Endothelial cell of umbilical vein (primary cell): Measurements from ENCODE around the gene ZDHHC9. TPM values are rescaled to one million over a fixed set of nuclear protein-coding genes. Genes with fewer than 3 reads are reported as not detected.
"Not testable (repeated sequence)": the region's sequence is repeated elsewhere in the genome, so short reads cannot be mapped to it uniquely, and the experiment has no call there.

ENCODE experiments used
- BruUV-seq: library from RNA; stranded (reverse); fragments of 400-500 nt; replicated peaks from 2 replicates; lab custom pipeline; 2021; lab: Mats Ljungman, UMichigan
- CTCF ChIA-PET: fragments of 300-600, 350-600 bp; sonication (Branson Sonifier 250); formaldehyde crosslinking; loops from one replicate; lab custom pipeline; 2021; ENCODE audit warnings: antibody characterized with exemption, inconsistent platforms; lab: Charles Lee
- POLR2A ChIA-PET: fragments of 300-600, 350-600 bp; sonication (Branson Sonifier 250); formaldehyde crosslinking; loops from one replicate; lab custom pipeline; 2021; ENCODE audit warnings: antibody characterized with exemption, inconsistent platforms; lab: Charles Lee
- DNase-seq: peaks from one replicate; pipeline ENCODE4 v3.0.0-alpha.2; 2011; ENCODE audit warnings: low read depth, low spot score
- FAIRE-seq: peaks from 2 replicates; lab custom pipeline; 2011; peaks lifted over from hg19 to GRCh38; lab: Jason Lieb, UNC
- H2AFZ ChIP-seq: 2 replicates; pipeline ENCODE4 v1.6.0; 2012; ENCODE audit warnings: low read depth, low read length, control low read depth, inconsistent platforms
- H3K27ac ChIP-seq: 2 replicates; pipeline ENCODE4 v1.5.1; 2011; ENCODE audit warnings: low read depth, mild to moderate bottlenecking, control low read depth, low read length, moderate library complexity; ENCODE audit not compliant: insufficient read depth
- H3K27me3 ChIP-seq, 2 experiments: 2 replicates each; pipeline versions ENCODE4 v1.6.0 to v1.6.1; 2011; ENCODE audit warnings: low read length in 2 of 2, mixed read lengths in 1 of 2; ENCODE audit not compliant: control insufficient read depth in 2 of 2, insufficient read depth in 2 of 2
- H3K36me3 ChIP-seq, 2 experiments: 2 replicates in 1 of 2; 3 replicates in 1 of 2; pipeline ENCODE4 v1.5.1; 2011; ENCODE audit warnings: low read length in 2 of 2, mild to moderate bottlenecking in 1 of 2, moderate library complexity in 1 of 2; ENCODE audit not compliant: control insufficient read depth in 2 of 2, insufficient read depth in 2 of 2; ENCODE audit errors: extremely low read depth in 1 of 2
- H3K4me1 ChIP-seq: 3 replicates; pipeline ENCODE4 v1.5.1; 2011; ENCODE audit warnings: mild to moderate bottlenecking, low read length; ENCODE audit not compliant: control insufficient read depth, insufficient read depth; ENCODE audit errors: extremely low read depth
- H3K4me2 ChIP-seq: 2 replicates; pipeline ENCODE4 v1.6.1; 2011; ENCODE audit warnings: low read length, control low read depth, mixed read lengths; ENCODE audit not compliant: insufficient read depth
- H3K4me3 ChIP-seq, 3 experiments: fragments of 200-600 bp in 1 of 3; sonication (generic), shearing (Covaris generic) in 1 of 3; replicated peaks in 1 of 3; 2 replicates each; pipeline ENCODE4 v1.5.1; 2011 to 2016; ENCODE audit warnings: control low read depth in 3 of 3, low read length in 3 of 3, mild to moderate bottlenecking in 2 of 3, inconsistent platforms in 1 of 3, low read depth in 1 of 3, moderate library complexity in 1 of 3; ENCODE audit not compliant: insufficient read depth in 1 of 3
- H3K79me2 ChIP-seq: 2 replicates; pipeline ENCODE4 v1.6.0; 2012; ENCODE audit warnings: low read length, inconsistent platforms; ENCODE audit not compliant: control insufficient read depth, insufficient read depth
- H3K9ac ChIP-seq: replicated peaks from 2 replicates; pipeline ENCODE3; 2011; ENCODE audit warnings: low read length, control low read depth; ENCODE audit not compliant: insufficient read depth; ENCODE audit errors: extremely low read depth
- H3K9me1 ChIP-seq: replicated peaks from 3 replicates; pipeline ENCODE4 v1.6.0; 2011; ENCODE audit warnings: mild to moderate bottlenecking, low read length; ENCODE audit not compliant: control insufficient read depth, insufficient read depth; ENCODE audit errors: extremely low read depth
- H3K9me3 ChIP-seq: replicated peaks from 2 replicates; pipeline ENCODE4 v1.5.1; 2012; ENCODE audit warnings: low read length, inconsistent platforms; ENCODE audit not compliant: control insufficient read depth, insufficient read depth
- H4K20me1 ChIP-seq: replicated peaks from 2 replicates; pipeline ENCODE3; 2011; ENCODE audit warnings: mild to moderate bottlenecking, low read length; ENCODE audit not compliant: control insufficient read depth, insufficient read depth; ENCODE audit errors: extremely low read depth
- JUN ChIP-seq: IDR thresholded peaks from 2 replicates; pipeline ENCODE4 v1.6.1; 2011; ENCODE audit warnings: borderline replicate concordance, low read depth; ENCODE audit not compliant: insufficient read length, insufficient read depth
- dilution Hi-C: fragments of 300-500 bp; cut with MboI; formaldehyde crosslinking; loops from one replicate; pipeline ENCODE4 v1.15.0; 2019; ENCODE audit warnings: low sequenced_read_pairs; ENCODE audit not compliant: extremely low pct_ligation_motif_present
- intact Hi-C: fragments of 100-400 bp; cut with micrococcal nuclease; formaldehyde crosslinking; loops from one replicate; pipeline ENCODE4 v1.10.0; 2022
- polyA plus RNA-seq, 4 experiments: library from polyadenylated mRNA; depleted of rRNA in 3 of 4; stranded (reverse) in 3 of 4; unstranded in 1 of 4; fragments of >200 nt; gene quantifications; 2 replicates each; pipeline versions ENCODE4 v1.2.1 to v1.2.3, GENCODE V29; 2011 to 2012; ENCODE audit warnings: missing spikeins in 1 of 4
- total RNA-seq: library from RNA; stranded (reverse); gene quantifications from 2 replicates; pipeline ENCODE4 v1.2.3, GENCODE V29; 2021
- TF ChIP-seq, protein P1 (sequence below), 2 donors: IDR thresholded peaks; 1 replicate in 1 of 2; 2 replicates in 1 of 2; pipeline ENCODE4 v1.5.1; 2011; ENCODE audit warnings: low read length in 2 of 2, mild to moderate bottlenecking in 2 of 2, moderate library complexity in 2 of 2, control low read depth in 1 of 2, inconsistent platforms in 1 of 2, low read depth in 1 of 2; ENCODE audit not compliant: insufficient read depth in 1 of 2; ENCODE audit errors: extremely low read depth in 1 of 2

The ZDHHC9 gene
- total and polyA plus RNA-seq, 2 donors (not counting 3 experiments of a cell fraction or from before 2014, with no cell fraction given): 27.4 to 33.6 TPM

DNA sequence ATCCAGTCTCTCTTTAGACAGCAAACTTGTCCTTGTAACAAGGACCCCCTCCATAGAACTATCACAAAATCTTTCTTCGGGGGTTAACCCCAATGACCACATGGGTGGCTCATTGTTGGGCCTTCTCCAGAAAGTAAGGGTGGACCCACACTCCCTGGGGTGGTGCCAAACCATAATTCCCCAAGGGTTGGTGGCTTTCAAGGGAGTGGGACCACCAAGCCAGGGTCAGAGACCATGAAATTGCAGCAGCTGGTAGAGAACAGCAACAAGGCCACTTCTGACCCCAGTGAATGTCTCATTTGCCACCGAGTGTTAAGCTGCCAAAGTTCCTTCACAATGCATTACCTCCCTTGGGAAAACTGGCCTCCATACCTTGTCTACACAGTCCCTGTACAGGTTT, 28.8 kb upstream of the ZDHHC9 start:
- Histone ChIP-seq H3K27ac (no peak overlapping the region), H3K9ac (no peak overlapping the region), H3K9me1 (no peaks in the 10 kb centered on the region), H3K36me3 (no peaks in the 10 kb centered on the region), H3K4me3 (no peak overlapping the region), H3K27me3 (no peaks in the 10 kb centered on the region), H3K4me2 (no peak overlapping the region), H3K79me2 (no peaks in the 10 kb centered on the region), H3K9me3 (no peaks in the 10 kb centered on the region), H3K4me1 (peaks cover 4% of the 10 kb centered on the region), H2AFZ (no peak overlapping the region), H4K20me1 (no peaks in the 10 kb centered on the region)
- dilution Hi-C loops: no loop called here
- BruUV-seq: no TSS peak
- ChIA-PET POLR2A (no interaction called here), CTCF (no interaction called here)
- intact Hi-C loops: no loop called here
- DNase-seq (no peak), FAIRE-seq (no peak)
- no peak for TF ChIP-seq JUN
- TF ChIP-seq, protein P1, sequence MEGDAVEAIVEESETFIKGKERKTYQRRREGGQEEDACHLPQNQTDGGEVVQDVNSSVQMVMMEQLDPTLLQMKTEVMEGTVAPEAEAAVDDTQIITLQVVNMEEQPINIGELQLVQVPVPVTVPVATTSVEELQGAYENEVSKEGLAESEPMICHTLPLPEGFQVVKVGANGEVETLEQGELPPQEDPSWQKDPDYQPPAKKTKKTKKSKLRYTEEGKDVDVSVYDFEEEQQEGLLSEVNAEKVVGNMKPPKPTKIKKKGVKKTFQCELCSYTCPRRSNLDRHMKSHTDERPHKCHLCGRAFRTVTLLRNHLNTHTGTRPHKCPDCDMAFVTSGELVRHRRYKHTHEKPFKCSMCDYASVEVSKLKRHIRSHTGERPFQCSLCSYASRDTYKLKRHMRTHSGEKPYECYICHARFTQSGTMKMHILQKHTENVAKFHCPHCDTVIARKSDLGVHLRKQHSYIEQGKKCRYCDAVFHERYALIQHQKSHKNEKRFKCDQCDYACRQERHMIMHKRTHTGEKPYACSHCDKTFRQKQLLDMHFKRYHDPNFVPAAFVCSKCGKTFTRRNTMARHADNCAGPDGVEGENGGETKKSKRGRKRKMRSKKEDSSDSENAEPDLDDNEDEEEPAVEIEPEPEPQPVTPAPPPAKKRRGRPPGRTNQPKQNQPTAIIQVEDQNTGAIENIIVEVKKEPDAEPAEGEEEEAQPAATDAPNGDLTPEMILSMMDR (IDR thresholded peaks at IDR 0.05; ENCODE audit: extremely low read depth in 1 of 2, insufficient read depth in 1 of 2, low read depth in 1 of 2, low read length in 2 of 2): no peak

DNA sequence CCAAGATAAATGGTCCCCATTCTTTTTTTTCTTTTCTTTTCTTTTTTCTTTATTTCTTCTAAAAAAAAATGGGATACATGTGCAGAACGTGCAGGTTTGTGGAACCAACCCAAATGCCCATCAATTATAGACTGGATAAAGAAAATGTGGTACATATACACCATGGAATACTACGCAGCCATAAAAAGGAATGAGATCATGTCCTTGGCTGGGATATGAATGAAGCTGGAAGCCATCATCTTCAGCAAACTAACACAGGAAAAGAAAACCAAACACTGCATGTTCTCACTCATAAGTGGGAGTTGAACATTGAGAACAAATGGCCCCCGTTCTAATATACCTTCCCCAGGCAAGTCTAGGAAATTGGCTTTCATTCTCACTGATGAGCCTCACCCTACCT, 22.6 kb upstream of the ZDHHC9 start:
- intact Hi-C loops, dilution Hi-C loops: not testable (repeated sequence)

DNA sequence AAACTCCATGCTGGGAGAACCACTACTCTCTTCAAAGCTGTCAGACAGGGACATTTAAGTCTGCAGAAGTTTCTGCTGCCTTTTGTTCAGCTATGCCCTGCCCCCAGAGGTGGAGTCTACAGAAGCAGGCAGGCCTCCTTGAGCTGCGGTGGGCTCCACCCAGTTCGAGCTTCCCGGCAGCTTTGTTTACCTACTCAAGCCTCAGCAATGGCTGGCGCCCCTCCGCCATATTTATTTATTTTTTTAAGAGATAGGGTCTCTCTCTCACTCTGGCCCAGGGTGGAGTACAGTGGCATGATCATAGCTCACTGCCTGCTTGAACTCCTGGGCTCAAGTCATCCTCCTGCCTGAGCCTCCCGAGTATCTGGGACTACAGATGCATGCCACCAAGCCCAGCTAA, 15.4 kb upstream of the ZDHHC9 start:
- H3K4me3 ChIP-seq, H3K27me3 ChIP-seq, H3K79me2 ChIP-seq, POLR2A ChIA-PET, H4K20me1 ChIP-seq, BruUV-seq, DNase-seq, intact Hi-C loops, H3K9me1 ChIP-seq, H3K4me2 ChIP-seq, H3K4me1 ChIP-seq, H3K9ac ChIP-seq, H2AFZ ChIP-seq, H3K27ac ChIP-seq, FAIRE-seq, H3K9me3 ChIP-seq, H3K36me3 ChIP-seq, dilution Hi-C loops: not testable (repeated sequence)
- CTCF ChIA-PET: interaction anchor here (1.1 kb wide), 1 partner anchor 10 kb away, joined by 3 read pairs; no protein-coding TSS in a partner anchor

More for the DNA sequence above, 22.6 kb upstream of the ZDHHC9 start:
- H3K4me1 ChIP-seq, H3K27ac ChIP-seq, FAIRE-seq, H3K27me3 ChIP-seq, H3K4me2 ChIP-seq, H3K4me3 ChIP-seq, H3K79me2 ChIP-seq, H2AFZ ChIP-seq, DNase-seq, CTCF ChIA-PET, POLR2A ChIA-PET, H4K20me1 ChIP-seq, BruUV-seq, H3K9ac ChIP-seq, H3K36me3 ChIP-seq, H3K9me3 ChIP-seq, H3K9me1 ChIP-seq: not testable (repeated sequence)
